GM21723 (cell line): ENCODE data around the gene KLB.
"Not testable (repeated sequence)": the region's sequence is repeated elsewhere in the genome, so short reads cannot be mapped to it uniquely, and the experiment has no call there.

Experiments used
- ATAC-seq: cut with Tn5 transposase; IDR thresholded peaks from one replicate; pipeline ENCODE4 v1.9.1; 2021; ENCODE audit warnings: mild to moderate bottlenecking, moderate library complexity; ENCODE audit not compliant: unreplicated experiment

Gene KLB

DNA sequence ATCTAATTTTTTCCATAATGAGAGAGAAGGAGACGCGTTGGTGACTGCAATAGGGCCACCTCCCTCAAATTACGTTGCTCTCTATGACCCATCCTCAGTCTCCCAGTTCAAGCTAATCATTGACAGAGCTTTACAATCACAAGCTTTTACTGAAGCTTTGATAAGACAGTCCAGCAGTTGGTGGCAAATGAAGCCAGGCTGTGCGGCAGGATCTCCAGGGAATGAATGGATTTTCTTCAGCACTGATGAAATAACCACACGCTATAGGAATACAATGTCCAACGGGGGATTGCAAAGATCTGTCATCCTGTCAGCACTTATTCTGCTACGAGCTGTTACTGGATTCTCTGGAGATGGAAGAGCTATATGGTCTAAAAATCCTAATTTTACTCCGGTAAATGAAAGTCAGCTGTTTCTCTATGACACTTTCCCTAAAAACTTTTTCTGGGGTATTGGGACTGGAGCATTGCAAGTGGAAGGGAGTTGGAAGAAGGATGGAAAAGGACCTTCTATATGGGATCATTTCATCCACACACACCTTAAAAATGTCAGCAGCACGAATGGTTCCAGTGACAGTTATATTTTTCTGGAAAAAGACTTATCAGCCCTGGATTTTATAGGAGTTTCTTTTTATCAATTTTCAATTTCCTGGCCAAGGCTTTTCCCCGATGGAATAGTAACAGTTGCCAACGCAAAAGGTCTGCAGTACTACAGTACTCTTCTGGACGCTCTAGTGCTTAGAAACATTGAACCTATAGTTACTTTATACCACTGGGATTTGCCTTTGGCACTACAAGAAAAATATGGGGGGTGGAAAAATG, at the start of gene KLB:
Gene KLB (plus strand): TSS at position 168 of the 821 bp plus-strand sequence. CDS start 20 bp downstream, at position 188.
- no peak for ATAC-seq

DNA sequence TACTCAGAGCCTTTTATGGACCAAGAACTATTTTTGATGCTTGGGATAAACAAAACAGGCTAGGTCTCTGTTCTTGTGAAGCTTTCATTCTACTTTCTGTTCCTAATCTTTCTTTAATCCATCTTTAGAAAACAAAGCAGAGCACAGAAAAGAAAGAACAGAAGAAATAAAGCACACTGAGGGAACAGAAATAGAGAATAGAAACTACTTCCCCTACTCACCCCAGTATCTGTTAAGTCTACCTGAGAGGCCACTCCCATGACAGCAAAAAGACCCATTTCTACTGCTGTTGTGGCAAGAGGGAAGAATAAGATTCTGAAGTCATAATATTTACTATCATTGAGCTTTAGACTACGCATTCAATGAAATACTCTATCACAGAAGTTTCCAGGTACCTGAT, 49.7 kb upstream of the KLB start:
- ATAC-seq = peak; percentile 46

DNA sequence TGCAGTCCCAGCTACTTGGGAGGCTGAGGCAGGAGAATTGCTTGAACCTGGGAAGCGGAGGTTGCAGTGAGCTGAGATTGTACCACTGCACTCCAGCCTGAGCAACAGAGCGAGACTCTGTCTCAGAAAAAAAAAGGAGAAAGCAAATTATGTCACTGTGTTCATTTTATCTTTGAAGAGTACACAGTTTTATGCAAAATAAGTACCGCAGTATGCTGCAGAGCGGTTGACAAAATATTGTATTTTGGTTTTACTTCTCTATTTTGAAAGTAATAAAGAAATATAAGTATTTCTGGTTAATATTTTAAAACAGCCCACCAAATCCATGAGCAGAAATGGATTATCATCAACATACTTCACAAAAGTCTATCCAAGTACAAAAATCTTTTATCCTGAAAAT, 46.1 kb upstream of the KLB start:
- peak; percentile 31 for ATAC-seq

DNA sequence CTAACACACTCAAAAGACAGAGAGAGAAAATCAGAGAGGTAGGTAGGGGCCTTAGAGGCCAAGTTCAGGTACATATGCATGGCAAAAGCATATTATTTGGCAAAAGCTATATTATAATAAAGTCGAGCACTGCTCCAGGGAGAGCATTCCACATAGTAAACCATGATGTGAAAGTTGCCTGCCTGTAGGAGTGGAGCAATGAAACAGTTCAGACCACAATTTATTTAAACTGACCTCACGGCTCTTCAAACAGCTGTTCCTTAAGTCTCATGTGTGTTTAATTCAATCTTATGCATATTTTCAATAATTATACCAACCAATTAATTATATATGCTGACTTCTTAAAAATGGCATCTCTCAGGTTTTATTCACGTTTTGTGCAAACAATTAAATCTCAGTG, 43.9 kb upstream of the KLB start:
- ATAC-seq = no peak

DNA sequence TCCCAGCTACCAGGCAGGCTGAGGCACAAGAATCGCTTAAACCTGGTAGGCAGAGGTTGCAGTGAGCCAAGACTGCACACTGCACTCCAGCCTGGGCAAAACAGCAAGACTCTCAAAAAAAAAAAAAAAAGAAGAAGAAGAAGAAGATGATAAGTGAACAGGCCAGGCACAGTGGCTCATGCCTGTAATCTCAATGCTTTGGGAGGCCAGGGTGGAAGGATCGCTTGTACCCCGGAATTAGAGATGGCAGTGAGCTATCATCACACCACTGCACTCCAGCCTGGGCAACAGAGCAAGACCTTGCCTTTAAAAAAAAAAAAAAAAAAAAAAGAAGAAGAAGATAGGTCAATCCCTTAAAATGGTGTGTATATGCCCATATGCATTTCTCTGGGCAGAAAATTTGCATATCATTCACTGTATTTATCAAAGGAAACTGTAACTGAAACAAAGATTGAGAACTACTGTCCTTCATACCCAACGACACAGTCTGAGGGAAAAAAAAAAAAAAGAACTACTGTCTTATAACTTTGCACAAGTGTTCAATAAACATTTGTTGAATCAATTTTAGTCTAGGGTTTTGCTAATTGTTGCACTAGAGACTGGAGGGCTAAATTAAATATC, 42.8 kb upstream of the KLB start:
- ATAC-seq = no peak

DNA sequence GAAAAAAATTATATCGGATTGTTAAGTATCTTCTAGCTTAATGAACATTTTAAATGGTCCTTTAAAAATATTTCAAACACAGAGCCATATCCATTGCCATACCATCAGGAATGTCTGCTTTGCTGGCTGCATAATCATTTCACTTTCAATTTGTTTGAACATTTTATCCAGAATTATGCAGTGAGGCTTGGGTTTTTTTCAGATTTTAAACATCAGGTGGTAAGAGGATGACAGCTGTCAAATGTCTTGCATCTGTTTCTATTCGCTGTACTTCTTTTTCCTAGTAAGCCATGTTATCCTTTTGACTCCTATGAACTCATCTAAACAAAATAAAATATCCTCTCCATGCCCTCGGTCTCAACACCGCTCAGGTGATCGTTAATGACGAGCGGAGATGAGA, 41.4 kb upstream of the KLB start:
- peak; percentile 14 for ATAC-seq

DNA sequence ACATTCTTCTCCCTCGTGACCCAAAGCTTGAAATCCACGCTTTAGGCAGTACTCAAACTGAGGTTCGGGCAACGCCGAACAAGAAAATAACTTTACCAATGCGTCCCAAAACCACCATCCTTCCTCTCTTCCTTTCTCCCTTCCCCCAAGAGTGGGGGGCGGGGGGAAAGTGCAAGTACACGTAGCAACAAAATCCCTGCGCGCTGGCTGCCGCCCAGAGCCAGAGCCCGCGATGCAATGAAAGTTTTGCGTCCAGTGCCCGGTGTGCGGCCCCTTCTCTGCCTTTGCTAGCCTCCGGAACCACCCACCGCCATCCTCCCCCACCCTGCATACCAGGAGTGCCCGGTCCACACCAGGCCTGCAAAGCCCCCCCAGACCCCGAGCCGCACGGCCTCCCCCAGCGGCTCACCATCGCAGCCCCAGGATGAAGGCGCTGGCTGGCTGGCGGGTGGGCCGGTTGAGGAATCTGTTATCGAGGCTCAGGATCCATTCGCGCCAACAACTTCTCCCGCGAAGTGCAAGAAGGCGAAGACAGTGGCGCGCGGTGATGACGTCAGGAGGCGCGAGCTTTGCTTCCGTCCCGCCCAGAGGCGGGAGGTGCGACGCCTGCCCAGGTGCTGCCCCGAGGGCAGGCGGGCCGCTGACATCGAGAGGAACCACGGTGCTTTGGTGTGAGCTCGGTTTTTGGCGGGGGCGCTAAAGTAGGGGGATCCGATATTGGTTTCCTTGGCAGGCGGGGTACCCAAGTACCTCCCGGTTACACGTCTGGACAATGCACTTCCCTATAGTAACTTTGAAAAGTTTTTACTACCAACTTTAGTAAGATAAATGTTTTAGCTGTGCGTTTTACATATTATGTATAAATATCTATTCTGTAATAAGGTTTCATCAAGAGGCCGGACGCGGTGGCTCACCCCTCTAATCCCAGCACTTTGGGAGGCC, 40.6 kb upstream of the KLB start, which contains the start of gene RFC1:
Gene RFC1 (minus strand): TSS at position 533 of the 942 bp plus-strand sequence. CDS start 121 bp downstream, at position 412.
- ATAC-seq = peak; percentile 72

DNA sequence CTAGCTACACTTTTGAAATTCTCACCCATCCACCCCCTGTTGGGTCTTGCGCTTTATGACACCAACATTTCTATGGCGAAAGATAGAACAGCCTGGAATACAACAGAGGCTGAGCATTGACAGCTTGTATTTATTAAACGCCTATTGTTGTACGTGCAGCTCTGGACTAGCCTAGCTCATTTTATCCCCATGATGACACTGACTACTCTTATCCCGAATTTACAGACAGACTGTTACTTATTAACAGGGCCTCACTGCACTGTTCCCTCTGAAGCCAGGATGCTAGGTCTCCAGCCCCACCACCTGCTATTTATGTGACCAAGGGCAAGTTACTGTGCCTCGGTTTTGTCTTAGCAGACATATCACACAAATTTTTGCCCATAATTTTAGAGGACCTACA, 39.6 kb upstream of the KLB start:
- ATAC-seq = no peak

DNA sequence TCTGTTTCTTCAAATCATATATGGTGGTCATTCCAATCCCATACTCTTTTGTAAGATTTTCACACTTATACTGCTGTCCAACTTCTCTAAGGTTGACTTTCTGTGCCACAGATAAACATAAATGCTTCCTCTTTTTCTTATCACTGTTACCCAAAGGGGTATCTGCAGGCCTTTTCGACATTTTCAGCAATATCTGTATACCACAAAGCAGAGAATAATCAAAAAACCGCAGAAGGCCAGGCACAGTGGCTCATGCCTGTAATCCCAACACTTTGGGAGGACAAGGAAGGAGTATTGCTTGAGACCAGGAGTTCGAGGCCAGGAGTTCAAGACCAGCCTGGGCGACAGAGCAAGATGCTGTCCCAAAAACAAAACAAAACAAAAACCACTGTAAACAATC, 37.4 kb upstream of the KLB start:
- ATAC-seq = no peak

DNA sequence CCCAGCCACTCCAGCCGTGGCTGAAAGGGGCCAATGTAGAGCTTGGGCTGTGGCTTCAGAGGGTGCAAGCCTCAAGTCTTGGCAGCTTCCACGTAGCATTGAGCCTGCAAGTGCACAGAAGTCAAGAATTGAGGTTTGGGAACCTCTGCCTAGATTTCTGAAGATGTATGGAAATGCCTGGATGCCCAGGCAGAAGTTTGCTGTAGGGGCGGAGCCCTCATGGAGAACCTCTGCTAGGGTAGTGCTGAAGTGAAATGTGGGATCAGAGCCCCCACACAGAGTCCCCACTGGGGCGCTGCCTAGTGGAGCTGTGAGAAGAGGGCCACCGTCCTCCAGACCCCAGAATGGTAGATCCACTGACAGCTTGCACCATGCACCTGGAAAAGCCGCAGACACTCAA, 35.5 kb upstream of the KLB start:
- not testable (repeated sequence) for ATAC-seq

DNA sequence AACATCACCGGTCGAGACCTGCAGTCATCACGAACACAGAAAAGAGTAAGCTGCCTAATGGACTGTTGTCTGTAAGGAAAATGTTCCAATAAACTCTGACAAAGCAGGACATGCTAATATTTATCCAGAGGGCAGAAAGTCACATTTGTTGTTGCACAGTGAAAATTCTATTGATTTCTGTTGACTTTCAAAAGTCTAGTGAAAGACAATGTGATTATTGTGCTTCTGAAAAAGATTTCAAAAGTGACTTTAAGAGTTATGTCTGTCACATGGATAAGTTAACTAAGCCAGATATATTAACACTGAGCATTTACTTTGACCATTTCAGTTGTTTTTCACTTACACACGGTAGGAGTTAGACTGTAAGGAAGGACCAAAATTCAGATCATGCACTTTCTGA, 31.3 kb upstream of the KLB start:
- ATAC-seq = no peak

DNA sequence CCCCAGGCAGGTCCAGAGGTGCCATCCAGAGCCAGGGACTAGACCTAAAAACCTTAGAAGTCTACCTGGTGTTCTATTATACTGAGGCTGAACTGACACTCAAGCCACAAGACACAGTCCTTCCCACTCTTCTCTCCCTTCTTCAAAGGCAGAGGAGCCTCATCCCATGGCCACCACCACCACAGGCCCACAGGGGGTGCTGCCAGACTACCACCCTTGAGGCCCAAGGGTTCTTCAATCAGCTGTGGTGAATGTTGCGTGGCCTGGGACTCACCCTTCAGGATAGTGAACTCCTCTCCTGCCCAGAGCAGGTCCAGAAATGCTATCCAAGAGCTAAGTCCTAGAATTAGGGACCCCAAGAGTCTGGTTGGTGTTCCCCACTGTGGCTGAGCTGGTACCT, 23.0 kb upstream of the KLB start:
- no peak for ATAC-seq

DNA sequence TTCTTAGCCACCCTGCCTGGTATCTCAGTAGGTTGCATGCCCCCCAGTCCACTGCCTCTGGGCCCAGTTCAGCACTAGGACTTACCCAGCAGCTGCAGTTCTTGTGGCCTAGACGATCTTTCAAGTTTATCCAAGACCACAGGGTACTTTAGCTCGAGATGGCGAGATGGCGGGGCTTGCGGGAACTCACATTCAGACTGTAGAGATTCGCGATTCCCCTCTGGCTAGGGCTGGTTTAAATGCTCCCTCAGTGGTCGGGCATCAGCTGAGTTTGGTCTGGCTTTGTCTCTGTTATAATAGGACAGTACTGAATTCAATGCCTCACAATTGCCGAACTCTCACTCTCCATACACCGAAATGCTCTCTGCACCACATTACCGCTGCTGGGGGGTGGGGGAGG, 22.2 kb upstream of the KLB start:
- ATAC-seq = no peak

DNA sequence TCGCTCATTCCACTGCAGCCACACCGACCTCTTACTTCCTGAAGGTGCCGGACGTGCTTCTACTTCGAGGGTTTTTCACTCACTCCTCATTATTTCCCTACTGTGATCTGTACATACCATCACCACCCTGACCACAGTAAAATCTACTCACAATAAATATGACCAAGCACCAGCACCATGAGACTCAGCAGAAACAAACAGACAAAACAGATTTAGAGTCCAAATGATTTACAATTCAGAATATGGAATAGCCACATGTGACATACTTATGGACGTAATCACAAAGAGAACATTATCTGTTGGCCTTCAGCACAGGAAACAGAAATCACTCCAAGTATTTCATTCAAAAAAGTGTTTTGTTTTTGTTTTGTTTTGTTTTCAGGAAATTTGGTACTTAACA, 16.1 kb upstream of the KLB start:
- ATAC-seq = no peak

DNA sequence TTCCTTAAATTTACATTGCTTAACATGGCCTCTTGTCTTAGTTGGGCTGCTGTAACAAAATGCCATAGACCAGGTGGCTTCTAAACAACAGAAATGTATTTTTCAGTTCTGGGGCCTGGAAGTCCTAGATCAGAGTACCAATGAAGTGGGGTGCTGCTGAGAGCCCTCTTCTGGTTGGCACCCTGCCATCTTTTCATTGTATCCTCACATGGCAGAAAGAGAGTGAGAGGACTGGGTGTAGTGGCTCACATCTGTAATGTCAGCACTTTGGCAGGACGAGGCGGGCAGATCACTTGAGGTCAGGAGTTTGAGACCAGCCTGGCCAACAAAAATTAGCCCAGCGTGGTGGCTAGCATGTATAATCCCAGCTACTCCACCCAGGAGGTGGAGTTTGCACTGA, 12.0 kb upstream of the KLB start:
- ATAC-seq = no peak

DNA sequence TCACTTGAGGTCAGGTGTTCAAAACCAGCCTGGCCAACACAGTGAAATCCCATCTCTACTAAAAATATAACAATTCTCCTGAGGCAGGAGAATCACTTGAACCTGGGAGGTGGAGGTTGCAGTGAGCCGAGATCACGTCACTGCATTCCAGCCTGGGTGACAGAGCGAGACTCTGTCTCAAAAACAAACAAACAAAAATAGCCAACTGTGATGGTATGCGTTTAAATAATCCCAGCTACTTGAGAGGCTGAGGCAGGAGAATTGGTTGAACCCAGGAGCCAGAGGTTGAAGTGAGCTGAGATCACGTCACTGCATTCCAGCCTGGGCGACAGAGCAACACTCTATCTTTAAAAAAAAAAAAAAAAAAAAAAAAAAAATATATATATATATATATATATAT, 5.1 kb upstream of the KLB start:
- ATAC-seq = not testable (repeated sequence)

DNA sequence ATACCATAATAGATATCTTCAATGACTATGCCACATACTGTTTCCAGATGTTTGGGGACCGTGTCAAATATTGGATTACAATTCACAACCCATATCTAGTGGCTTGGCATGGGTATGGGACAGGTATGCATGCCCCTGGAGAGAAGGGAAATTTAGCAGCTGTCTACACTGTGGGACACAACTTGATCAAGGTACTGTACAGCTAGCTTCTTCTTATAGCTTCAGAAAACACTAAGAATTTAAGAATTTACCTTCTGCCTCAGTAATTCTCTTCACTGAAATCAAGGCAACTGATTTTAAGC, 805 bp downstream of the KLB start:
- ATAC-seq = no peak

DNA sequence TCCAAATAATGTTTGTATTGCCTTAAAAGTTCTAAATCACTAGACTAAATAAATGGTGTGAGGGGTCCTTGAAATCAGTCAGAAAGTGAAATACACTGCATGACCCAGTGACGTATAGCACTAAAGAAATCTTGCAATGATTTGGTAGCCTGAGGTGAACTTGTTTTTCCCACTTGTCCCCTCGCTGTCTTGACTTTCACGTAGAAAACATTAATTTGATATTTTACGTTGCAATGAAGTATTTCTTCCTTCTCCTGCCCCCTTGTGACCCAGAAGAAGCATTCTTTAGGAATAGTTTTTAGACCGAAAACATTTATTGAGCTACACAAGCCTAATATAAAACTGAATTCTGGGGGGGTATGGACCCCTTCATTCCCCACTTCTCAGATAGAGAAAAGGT, 3.7 kb downstream of the KLB start:
- no peak for ATAC-seq

DNA sequence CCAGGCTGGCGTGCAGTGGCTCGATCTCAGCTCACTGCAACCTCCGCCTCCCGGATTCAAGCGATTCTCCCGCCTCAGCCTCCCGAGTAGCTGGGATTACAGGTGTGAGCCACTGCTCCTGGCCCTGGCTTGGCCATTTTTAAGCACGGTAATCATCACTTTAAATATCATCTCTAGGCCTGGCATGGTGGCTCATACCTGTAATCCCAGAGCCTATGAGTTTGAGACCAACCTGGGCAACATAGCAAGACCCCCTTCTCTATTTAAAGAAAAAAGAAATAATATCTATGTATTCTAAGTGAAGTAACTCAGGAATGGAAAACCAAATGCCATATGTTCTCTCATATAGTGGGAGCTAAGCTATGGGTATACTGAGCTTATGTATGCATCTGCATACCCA, 4.8 kb downstream of the KLB start:
- ATAC-seq = not testable (repeated sequence)

DNA sequence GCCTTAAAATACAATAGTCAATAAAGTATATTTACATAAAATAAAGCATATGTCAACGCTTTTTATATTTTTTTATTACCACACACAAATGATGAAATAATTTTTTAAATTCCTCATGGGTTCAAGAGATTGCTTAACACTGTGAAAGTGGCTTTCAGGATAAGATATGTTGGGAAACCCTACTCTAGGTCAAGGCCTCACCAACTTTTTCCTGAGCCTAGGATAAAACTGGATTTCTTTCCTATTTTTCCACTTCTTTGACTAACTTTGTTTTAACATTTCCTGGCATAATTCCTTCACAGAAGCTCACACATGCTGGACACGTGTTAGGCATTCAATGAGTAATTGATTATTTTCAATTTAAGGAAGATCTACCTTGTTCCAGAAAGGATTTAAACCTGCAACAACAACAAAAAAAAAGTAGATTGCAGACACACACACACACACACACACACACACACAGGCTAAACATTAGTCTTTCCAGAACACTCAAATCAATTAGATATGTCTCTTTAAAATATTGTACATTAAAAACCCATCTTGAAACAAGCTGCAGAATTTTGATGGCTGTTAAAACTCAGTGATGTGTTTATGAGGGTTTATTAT, 9.1 kb downstream of the KLB start:
- ATAC-seq = no peak

DNA sequence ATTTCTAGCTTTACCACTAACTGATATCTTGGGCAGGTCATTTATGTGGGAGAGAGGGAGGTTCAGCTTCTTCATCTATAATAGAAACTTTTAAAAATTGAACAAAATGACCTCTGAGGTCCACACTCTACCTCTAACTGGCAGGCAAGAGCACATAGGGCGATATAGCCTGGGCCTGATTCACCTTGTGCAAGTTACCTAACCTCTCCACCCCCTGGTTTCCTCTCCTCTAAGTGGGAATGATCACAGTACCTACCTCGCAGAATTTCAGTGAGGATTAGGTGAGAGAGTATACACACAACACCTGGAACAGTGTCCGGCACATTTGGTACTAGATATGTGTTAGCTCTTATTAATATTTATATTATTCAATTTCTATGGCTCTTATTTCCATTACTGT, 15.5 kb downstream of the KLB start:
- no peak for ATAC-seq
